Measurements from ENCODE around the gene COL23A1.

GRCh38 chr5:178237431-178238312 is 352.5 kb downstream of the COL23A1 start:
- TF ChIP-seq POLR2A (IDR thresholded peaks at IDR 0.05; ENCODE audit: low read length) (no peak), GATA1 (IDR thresholded peaks at IDR 0.05; ENCODE audit: low read depth, low read length) (no peak)
